ENCODE measurements around the gene NUTF2. TPM values are rescaled to one million over a fixed set of nuclear protein-coding genes. Genes with fewer than 3 reads are reported as not detected.

Gene NUTF2
- total RNA-seq, 1 experiment from 2014 or later = 200 TPM

DNA sequence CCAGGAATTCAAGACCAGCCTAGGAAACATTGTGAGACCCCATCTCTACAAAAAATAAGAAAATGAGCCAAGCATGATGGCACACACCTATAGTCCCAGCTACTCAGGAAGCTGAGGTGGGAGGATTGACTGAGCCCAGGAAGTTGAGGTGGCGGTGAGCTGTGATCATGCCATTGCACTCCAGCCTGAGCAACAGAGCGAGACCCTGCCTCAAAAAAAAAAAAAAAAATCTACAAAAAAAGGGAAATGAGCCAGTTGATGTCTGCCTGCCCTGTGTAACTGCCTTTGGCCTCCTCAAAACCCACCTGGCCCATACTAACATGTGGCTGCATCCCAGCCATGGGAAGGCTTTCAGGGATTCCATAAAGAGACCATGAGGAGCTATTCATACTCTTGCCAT lies 44.9 kb upstream of the NUTF2 start (continued):
- TF ChIP-seq CREB1 (CRISPR knock-in tag; IDR thresholded peaks at IDR 0.05) (no peak), EMX1 (CRISPR knock-in tag; IDR thresholded peaks at IDR 0.05) (no peak)
- TF ChIP-seq, protein P1, sequence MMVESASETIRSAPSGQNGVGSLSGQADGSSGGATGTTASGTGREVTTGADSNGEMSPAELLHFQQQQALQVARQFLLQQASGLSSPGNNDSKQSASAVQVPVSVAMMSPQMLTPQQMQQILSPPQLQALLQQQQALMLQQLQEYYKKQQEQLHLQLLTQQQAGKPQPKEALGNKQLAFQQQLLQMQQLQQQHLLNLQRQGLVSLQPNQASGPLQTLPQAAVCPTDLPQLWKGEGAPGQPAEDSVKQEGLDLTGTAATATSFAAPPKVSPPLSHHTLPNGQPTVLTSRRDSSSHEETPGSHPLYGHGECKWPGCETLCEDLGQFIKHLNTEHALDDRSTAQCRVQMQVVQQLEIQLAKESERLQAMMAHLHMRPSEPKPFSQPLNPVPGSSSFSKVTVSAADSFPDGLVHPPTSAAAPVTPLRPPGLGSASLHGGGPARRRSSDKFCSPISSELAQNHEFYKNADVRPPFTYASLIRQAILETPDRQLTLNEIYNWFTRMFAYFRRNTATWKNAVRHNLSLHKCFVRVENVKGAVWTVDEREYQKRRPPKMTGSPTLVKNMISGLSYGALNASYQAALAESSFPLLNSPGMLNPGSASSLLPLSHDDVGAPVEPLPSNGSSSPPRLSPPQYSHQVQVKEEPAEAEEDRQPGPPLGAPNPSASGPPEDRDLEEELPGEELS (CRISPR knock-in tag; IDR thresholded peaks at IDR 0.05) = no peak

DNA sequence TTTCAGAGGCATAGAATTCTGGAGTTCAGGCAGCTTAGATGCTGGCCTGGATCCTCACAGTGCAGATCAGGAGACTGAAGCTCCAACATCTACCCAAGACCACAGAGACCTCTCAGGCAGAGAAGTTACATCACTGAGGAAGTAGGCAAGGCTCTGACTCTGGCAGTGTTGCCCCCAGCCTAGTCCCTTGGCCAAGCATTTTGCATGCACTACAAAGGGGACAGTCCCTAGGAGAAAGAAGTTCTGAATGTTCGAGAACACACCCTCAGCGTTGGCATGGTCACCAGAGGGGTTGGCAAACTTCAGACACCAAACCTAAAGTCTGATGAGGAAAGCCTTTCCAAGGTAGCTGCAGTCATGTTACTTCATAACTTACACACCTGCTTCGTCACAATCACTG lies 42.8 kb upstream of the NUTF2 start:
- CTCF ChIA-PET = interaction anchor here (0.7 to 3.6 kb wide), 2 partner anchors 12 to 1164 kb away, joined by 3 to 19 read pairs; no protein-coding TSS in a partner anchor
- POLR2A ChIA-PET = no interaction called here
- H3K4me3 Mint-ChIP-seq = no peak overlapping the region; the same call in 1 of the 2 replicates
- H3K9me3 Mint-ChIP-seq = no peaks in the 10 kb centered on the region
- peaks cover 15% of the 10 kb centered on the region for H3K36me3 Mint-ChIP-seq
- DNase-seq (ENCODE audit: low spot score) (no peak), ATAC-seq (no peak)
- H3K27ac Mint-ChIP-seq = no peak overlapping the region
- TF ChIP-seq ZBTB21 (CRISPR knock-in tag; IDR thresholded peaks at IDR 0.05; ENCODE audit: borderline replicate concordance) (no peak), NR2C2 (CRISPR knock-in tag; IDR thresholded peaks at IDR 0.05) (no peak), RELA (CRISPR knock-in tag; IDR thresholded peaks at IDR 0.05; ENCODE audit: borderline replicate concordance) (no peak), ELF4 (CRISPR knock-in tag; IDR thresholded peaks at IDR 0.05; ENCODE audit: low read depth) (no peak), FOXJ3 (CRISPR knock-in tag; IDR thresholded peaks at IDR 0.05; ENCODE audit: borderline replicate concordance) (no peak), NFE2L1 (CRISPR knock-in tag; IDR thresholded peaks at IDR 0.05) (no peak), TEAD1 (CRISPR knock-in tag; IDR thresholded peaks at IDR 0.05) (no peak)
- TF ChIP-seq, protein P2, sequence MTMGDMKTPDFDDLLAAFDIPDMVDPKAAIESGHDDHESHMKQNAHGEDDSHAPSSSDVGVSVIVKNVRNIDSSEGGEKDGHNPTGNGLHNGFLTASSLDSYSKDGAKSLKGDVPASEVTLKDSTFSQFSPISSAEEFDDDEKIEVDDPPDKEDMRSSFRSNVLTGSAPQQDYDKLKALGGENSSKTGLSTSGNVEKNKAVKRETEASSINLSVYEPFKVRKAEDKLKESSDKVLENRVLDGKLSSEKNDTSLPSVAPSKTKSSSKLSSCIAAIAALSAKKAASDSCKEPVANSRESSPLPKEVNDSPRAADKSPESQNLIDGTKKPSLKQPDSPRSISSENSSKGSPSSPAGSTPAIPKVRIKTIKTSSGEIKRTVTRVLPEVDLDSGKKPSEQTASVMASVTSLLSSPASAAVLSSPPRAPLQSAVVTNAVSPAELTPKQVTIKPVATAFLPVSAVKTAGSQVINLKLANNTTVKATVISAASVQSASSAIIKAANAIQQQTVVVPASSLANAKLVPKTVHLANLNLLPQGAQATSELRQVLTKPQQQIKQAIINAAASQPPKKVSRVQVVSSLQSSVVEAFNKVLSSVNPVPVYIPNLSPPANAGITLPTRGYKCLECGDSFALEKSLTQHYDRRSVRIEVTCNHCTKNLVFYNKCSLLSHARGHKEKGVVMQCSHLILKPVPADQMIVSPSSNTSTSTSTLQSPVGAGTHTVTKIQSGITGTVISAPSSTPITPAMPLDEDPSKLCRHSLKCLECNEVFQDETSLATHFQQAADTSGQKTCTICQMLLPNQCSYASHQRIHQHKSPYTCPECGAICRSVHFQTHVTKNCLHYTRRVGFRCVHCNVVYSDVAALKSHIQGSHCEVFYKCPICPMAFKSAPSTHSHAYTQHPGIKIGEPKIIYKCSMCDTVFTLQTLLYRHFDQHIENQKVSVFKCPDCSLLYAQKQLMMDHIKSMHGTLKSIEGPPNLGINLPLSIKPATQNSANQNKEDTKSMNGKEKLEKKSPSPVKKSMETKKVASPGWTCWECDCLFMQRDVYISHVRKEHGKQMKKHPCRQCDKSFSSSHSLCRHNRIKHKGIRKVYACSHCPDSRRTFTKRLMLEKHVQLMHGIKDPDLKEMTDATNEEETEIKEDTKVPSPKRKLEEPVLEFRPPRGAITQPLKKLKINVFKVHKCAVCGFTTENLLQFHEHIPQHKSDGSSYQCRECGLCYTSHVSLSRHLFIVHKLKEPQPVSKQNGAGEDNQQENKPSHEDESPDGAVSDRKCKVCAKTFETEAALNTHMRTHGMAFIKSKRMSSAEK (CRISPR knock-in tag; IDR thresholded peaks at IDR 0.05; ENCODE audit: borderline replicate concordance) = no peak
- TF ChIP-seq, protein P3, sequence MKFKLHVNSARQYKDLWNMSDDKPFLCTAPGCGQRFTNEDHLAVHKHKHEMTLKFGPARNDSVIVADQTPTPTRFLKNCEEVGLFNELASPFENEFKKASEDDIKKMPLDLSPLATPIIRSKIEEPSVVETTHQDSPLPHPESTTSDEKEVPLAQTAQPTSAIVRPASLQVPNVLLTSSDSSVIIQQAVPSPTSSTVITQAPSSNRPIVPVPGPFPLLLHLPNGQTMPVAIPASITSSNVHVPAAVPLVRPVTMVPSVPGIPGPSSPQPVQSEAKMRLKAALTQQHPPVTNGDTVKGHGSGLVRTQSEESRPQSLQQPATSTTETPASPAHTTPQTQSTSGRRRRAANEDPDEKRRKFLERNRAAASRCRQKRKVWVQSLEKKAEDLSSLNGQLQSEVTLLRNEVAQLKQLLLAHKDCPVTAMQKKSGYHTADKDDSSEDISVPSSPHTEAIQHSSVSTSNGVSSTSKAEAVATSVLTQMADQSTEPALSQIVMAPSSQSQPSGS (CRISPR knock-in tag; IDR thresholded peaks at IDR 0.05; ENCODE audit: borderline replicate concordance, low read depth) = no peak
- TF ChIP-seq, protein P4, sequence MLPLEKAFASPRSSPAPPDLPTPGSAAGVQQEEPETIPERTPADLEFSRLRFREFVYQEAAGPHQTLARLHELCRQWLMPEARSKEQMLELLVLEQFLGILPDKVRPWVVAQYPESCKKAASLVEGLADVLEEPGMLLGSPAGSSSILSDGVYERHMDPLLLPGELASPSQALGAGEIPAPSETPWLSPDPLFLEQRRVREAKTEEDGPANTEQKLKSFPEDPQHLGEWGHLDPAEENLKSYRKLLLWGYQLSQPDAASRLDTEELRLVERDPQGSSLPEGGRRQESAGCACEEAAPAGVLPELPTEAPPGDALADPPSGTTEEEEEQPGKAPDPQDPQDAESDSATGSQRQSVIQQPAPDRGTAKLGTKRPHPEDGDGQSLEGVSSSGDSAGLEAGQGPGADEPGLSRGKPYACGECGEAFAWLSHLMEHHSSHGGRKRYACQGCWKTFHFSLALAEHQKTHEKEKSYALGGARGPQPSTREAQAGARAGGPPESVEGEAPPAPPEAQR (CRISPR knock-in tag; IDR thresholded peaks at IDR 0.05) = no peak
- TF ChIP-seq, protein P5, sequence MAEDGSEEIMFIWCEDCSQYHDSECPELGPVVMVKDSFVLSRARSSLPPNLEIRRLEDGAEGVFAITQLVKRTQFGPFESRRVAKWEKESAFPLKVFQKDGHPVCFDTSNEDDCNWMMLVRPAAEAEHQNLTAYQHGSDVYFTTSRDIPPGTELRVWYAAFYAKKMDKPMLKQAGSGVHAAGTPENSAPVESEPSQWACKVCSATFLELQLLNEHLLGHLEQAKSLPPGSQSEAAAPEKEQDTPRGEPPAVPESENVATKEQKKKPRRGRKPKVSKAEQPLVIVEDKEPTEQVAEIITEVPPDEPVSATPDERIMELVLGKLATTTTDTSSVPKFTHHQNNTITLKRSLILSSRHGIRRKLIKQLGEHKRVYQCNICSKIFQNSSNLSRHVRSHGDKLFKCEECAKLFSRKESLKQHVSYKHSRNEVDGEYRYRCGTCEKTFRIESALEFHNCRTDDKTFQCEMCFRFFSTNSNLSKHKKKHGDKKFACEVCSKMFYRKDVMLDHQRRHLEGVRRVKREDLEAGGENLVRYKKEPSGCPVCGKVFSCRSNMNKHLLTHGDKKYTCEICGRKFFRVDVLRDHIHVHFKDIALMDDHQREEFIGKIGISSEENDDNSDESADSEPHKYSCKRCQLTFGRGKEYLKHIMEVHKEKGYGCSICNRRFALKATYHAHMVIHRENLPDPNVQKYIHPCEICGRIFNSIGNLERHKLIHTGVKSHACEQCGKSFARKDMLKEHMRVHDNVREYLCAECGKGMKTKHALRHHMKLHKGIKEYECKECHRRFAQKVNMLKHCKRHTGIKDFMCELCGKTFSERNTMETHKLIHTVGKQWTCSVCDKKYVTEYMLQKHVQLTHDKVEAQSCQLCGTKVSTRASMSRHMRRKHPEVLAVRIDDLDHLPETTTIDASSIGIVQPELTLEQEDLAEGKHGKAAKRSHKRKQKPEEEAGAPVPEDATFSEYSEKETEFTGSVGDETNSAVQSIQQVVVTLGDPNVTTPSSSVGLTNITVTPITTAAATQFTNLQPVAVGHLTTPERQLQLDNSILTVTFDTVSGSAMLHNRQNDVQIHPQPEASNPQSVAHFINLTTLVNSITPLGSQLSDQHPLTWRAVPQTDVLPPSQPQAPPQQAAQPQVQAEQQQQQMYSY (CRISPR knock-in tag; IDR thresholded peaks at IDR 0.05) = no peak
- H3K27me3 Mint-ChIP-seq (ENCODE audit: low read depth) = no peaks in the 10 kb centered on the region
- H3K4me1 Mint-ChIP-seq = peaks cover 5% of the 10 kb centered on the region

All from WTC11 (cell line).